ENCODE data around the gene PRUNE2. TPM values are rescaled to one million over a fixed set of nuclear protein-coding genes. Genes with fewer than 3 reads are reported as not detected.

Gene PRUNE2
- total and polyA plus RNA-seq, 2 of the 8 experiments (the other 6 are each of a cell fraction or from before 2014, with no cell fraction given) = 5.5 to 13.3 TPM

DNA sequence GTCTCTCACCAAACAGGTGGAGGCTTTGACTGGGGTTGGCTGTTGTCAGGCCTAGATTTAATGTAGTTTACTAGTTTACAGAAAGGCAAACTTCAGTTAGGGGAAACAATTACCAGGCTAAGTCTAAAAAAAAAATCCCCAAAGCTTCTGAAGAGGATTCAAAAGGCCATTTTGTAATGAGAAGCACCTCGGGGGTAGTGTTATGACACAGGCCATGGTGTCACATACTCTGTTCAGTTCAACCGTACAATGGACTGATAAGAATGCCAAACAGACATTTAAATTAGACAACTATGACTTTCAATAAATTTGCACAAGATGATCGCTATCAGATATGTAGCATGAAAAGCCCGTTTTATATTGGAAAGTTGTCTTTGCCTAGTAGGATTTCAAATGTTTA, 261.7 kb downstream of the PRUNE2 start:
- peaks cover 8 to 13% (median 8%) of the 10 kb centered on the region in 4 experiments for H3K4me1 ChIP-seq (replicated peaks in 1 of 4; ENCODE audit: control insufficient read depth in 3 of 4, insufficient read depth in 4 of 4, low read length in 3 of 4)
- no peak overlapping the region for H3K18ac ChIP-seq (ENCODE audit: extremely low read depth, low read length)
- H3K79me2 ChIP-seq (ENCODE audit: control insufficient read depth in 1 of 2, insufficient read depth in 2 of 2, low read length in 2 of 2) = no peaks in the 10 kb centered on the region
- no peak overlapping the region for H2BK15ac ChIP-seq (ENCODE audit: low read length)
- H3K36me3 ChIP-seq (ENCODE audit: control insufficient read depth in 2 of 4, insufficient read depth in 4 of 4, low read length in 3 of 4) = no peaks in the 10 kb centered on the region
- H2BK20ac ChIP-seq (ENCODE audit: low read length) = no peak overlapping the region
- 85% methylated on average over 4 of the region's 4 CpGs; no CpG with 5 or more reads in 1 of the 2 experiments for WGBS, 2 experiments (ENCODE audit: extremely low coverage in 1 of 2, insufficient coverage in 1 of 2, insufficient read length in 1 of 2, insufficient replicate concordance in 2 of 2, low coverage in 1 of 2, low lambda C conversion rate in 2 of 2, missing lambda C conversion rate in 1 of 2)
- ChIA-PET POLR2A (ENCODE audit: partially characterized antibody) (no interaction called here), CTCF (ENCODE audit: partially characterized antibody) (interaction anchor here (0.9 kb wide), 1 partner anchor 343 kb away, joined by 3 read pairs; no protein-coding TSS in a partner anchor)
- no peak overlapping the region for H2BK5ac ChIP-seq (ENCODE audit: low read depth, low read length)
- H3K27ac ChIP-seq (ENCODE audit: low read depth, low read length) = no peak overlapping the region
- TF ChIP-seq FOSL1 (IDR thresholded peaks at IDR 0.05; ENCODE audit: insufficient read depth, low read depth, low read length) (no peak), GTF2F1 (IDR thresholded peaks at IDR 0.05; ENCODE audit: borderline replicate concordance, low read depth, low read length) (no peak), CBX5 (IDR thresholded peaks at IDR 0.05; ENCODE audit: low read depth, low read length) (no peak), RNF2 (IDR thresholded peaks at IDR 0.05; ENCODE audit: borderline replicate concordance, low read depth, low read length, missing control alignments, poor library complexity, severe bottlenecking) (no peak), SIRT6 (IDR thresholded peaks at IDR 0.05; ENCODE audit: low read length) (no peak), SP4 (IDR thresholded peaks at IDR 0.05; ENCODE audit: low read length) (no peak), JUND (IDR thresholded peaks at IDR 0.05; ENCODE audit: low read length) (no peak), CHD2 (IDR thresholded peaks at IDR 0.05; ENCODE audit: low read length) (no peak), SP1 (IDR thresholded peaks at IDR 0.05; ENCODE audit: low read depth, low read length) (no peak), POU5F1 (IDR thresholded peaks at IDR 0.05; ENCODE audit: low read depth, low read length) (no peak)
- H3K56ac ChIP-seq (replicated peaks; ENCODE audit: insufficient read length, low read depth, low read length) = no peak overlapping the region
- no peaks in the 10 kb centered on the region for H3K27me3 ChIP-seq (replicated peaks in 1 of 4; ENCODE audit: control insufficient read depth in 3 of 4, extremely low read depth in 1 of 4, insufficient read depth in 3 of 4, low read length in 3 of 4)
- H4K5ac ChIP-seq (ENCODE audit: insufficient read length, low read depth, low read length) = no peak overlapping the region
- no peak overlapping the region for H3K4ac ChIP-seq (replicated peaks; ENCODE audit: insufficient read length, low read depth, low read length)
- no peaks in the 10 kb centered on the region for H3K9me3 ChIP-seq (ENCODE audit: insufficient read depth in 2 of 2, low read depth in 1 of 2, low read length in 1 of 2)
- DNase-seq (ENCODE audit: low read depth in 1 of 2, low spot score in 2 of 2) (no peak), FAIRE-seq (no peak)
- H3K79me1 ChIP-seq (ENCODE audit: low read depth, low read length) = no peaks in the 10 kb centered on the region
- no peak overlapping the region for H3K4me2 ChIP-seq (ENCODE audit: insufficient read depth in 1 of 2, low read depth in 2 of 2, low read length in 2 of 2)
- H3K9ac ChIP-seq (replicated peaks in 1 of 4; ENCODE audit: extremely low read depth in 1 of 4, low read depth in 3 of 4, low read length in 3 of 4) = no peak overlapping the region
- H4K8ac ChIP-seq (ENCODE audit: extremely low read depth, insufficient read depth, low read length) = no peak overlapping the region
- H2BK120ac ChIP-seq (replicated peaks; ENCODE audit: low read depth, low read length) = no peak overlapping the region
- H3K23me2 ChIP-seq (ENCODE audit: low read depth, low read length) = no peaks in the 10 kb centered on the region
- H3K14ac ChIP-seq (ENCODE audit: insufficient read length) = no peak overlapping the region
- H2AFZ ChIP-seq (ENCODE audit: low read length) = no peak overlapping the region
- no peak overlapping the region for H3K4me3 ChIP-seq (ENCODE audit: extremely low read depth in 1 of 4, insufficient read depth in 2 of 4, low read depth in 3 of 4, low read length in 4 of 4)
- no peaks in the 10 kb centered on the region for H4K20me1 ChIP-seq (replicated peaks in 1 of 2; ENCODE audit: control insufficient read depth in 1 of 2, insufficient read depth in 2 of 2, low read length in 2 of 2)
- H4K91ac ChIP-seq (replicated peaks; ENCODE audit: insufficient read length, low read length) = no peak overlapping the region
- H2AK5ac ChIP-seq (ENCODE audit: low read depth, low read length) = no peak overlapping the region
- no peak overlapping the region for H2BK12ac ChIP-seq (ENCODE audit: low read depth, low read length)
- no peak overlapping the region for H3K23ac ChIP-seq (ENCODE audit: insufficient read length)

Measured in H1 (cell line).